Osteoblast (primary cell): Measurements from ENCODE around the gene NR4A1. TPM values are rescaled to one million over a fixed set of nuclear protein-coding genes. Genes with fewer than 3 reads are reported as not detected.
A peak's percentile ranks its signal among the peaks of the same experiment; 100 is the strongest.

ENCODE experiments used
- DNase-seq: peaks from one replicate; pipeline ENCODE4 v3.0.0; 2011; ENCODE audit warnings: low spot score, mixed read lengths; ENCODE audit not compliant: insufficient read length; ENCODE audit errors: missing footprints
- H2AFZ ChIP-seq: 2 replicates; pipeline ENCODE4 v1.6.0; 2011; ENCODE audit warnings: mild to moderate bottlenecking, low read length
- H3K27ac ChIP-seq: 2 replicates; pipeline ENCODE4 v1.5.1; 2011; ENCODE audit warnings: mild to moderate bottlenecking, low read depth, low read length, moderate library complexity
- H3K27me3 ChIP-seq: 2 replicates; pipeline ENCODE4 v1.6.0; 2012; ENCODE audit warnings: mild to moderate bottlenecking, control low read depth, inconsistent platforms, low read length, moderate library complexity; ENCODE audit not compliant: insufficient read depth
- H3K36me3 ChIP-seq: 2 replicates; pipeline ENCODE4 v1.5.1; 2011; ENCODE audit warnings: mild to moderate bottlenecking, low read length, control low read depth, moderate library complexity; ENCODE audit not compliant: insufficient read depth
- H3K4me1 ChIP-seq: 2 replicates; pipeline ENCODE4 v1.5.1; 2011; ENCODE audit warnings: mild to moderate bottlenecking, low read length, control low read depth, moderate library complexity; ENCODE audit not compliant: insufficient read depth
- H3K4me2 ChIP-seq: 2 replicates; pipeline ENCODE4 v1.6.0; 2011; ENCODE audit warnings: mild to moderate bottlenecking, low read length; ENCODE audit not compliant: insufficient read depth
- H3K4me3 ChIP-seq: fragments of 200-600 bp; sonication (generic); 3 replicates; pipeline ENCODE4 v1.5.1; 2012; ENCODE audit warnings: mild to moderate bottlenecking, low read length, inconsistent platforms; ENCODE audit not compliant: insufficient read depth
- H3K79me2 ChIP-seq: 2 replicates; pipeline ENCODE4 v1.6.0; 2012; ENCODE audit warnings: mild to moderate bottlenecking, low read length, control low read depth, inconsistent platforms; ENCODE audit not compliant: insufficient read depth
- H3K9me3 ChIP-seq: 2 replicates; pipeline ENCODE4 v1.5.1; 2011; ENCODE audit warnings: low read depth, low read length, control low read depth
- H4K20me1 ChIP-seq: 2 replicates; pipeline ENCODE4 v1.6.0; 2012; ENCODE audit warnings: mild to moderate bottlenecking, low read length, control low read depth; ENCODE audit not compliant: insufficient read depth
- CTCF ChIP-seq: IDR thresholded peaks from 2 replicates; pipeline ENCODE4 v1.5.1; 2011; ENCODE audit warnings: mild to moderate bottlenecking, low read depth, low read length, moderate library complexity; ENCODE audit errors: extremely low read depth
- total RNA-seq: library from RNA; depleted of rRNA; stranded (reverse); fragments of >200 nt; gene quantifications from 2 replicates; pipeline ENCODE4 v1.2.3, GENCODE V29; 2012

NR4A1 gene
- total RNA-seq, 1 donor: 3.3 TPM

DNA sequence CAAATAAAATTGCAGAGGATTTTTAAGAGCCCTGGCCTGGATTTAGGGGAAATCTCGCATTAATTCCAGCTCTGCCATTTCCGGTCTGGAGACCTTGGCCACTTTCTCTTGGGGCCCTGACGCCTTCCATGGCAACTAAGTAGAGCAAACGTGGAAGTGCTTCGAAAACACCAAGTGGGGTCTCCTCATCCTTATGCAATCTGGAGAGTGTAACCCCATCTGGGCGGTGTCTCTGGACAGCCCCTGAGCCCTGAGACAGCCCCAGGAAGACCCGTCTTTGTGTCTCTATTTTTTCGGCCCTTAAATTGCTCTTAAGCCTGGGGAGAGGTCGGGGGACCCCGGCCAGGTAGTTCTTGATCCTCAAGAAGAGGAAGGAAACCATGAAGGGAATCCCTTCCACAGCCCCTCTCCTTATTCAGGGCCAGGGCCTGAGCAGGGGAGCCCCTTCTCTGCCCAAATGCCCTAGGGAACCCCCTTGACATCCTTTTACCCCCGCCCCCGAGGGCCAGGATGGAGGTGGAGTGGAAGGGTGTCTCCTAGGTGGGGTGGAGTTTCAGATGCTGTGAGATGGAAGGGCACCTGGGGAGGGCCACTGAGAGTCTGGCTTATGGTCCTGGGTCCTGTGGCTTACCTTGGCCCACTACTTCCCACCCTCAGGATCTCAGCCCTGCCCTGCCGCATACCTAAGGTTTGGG, 17.6 kb upstream of the NR4A1 start:
- Histone ChIP-seq H3K4me1 (peaks cover 27% of the 10 kb centered on the region), H3K79me2 (peaks cover 2% of the 10 kb centered on the region), H3K9me3 (no peaks in the 10 kb centered on the region), H3K27ac (peak overlapping the region; percentile 93), H4K20me1 (no peaks in the 10 kb centered on the region), H2AFZ (no peak overlapping the region), H3K36me3 (no peaks in the 10 kb centered on the region), H3K4me3 (peak overlapping the region; percentile 63), H3K27me3 (no peaks in the 10 kb centered on the region), H3K4me2 (peak overlapping the region; percentile 71)
- no peak for TF ChIP-seq CTCF
- DNase-seq: no peak

DNA sequence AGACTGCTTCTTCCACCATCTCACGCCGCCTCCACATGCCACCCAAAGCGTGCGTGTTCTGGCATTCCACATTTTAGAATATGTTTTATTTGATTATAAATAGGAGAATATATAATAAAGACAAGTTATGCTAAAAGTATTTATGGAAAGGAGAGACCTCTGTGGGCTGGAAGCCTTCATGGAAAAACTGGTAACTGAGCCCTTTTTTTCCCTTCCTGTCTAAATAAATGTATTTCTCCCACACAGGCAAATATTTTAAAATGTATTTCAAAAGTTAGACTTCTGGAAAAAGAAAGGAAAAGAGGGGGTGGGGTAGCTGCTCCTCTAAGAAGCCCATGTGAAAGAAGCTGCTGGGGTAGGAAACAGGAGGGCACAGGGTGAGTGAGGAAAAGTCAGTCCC, 16.1 kb upstream of the NR4A1 start:
- no peak for DNase-seq
- Histone ChIP-seq H3K79me2 (peaks cover 2% of the 10 kb centered on the region), H3K4me2 (no peak overlapping the region), H3K27ac (no peak overlapping the region), H4K20me1 (no peaks in the 10 kb centered on the region), H3K4me1 (peaks cover 28% of the 10 kb centered on the region), H2AFZ (no peak overlapping the region), H3K4me3 (no peak overlapping the region), H3K27me3 (no peaks in the 10 kb centered on the region), H3K9me3 (no peaks in the 10 kb centered on the region), H3K36me3 (no peaks in the 10 kb centered on the region)
- TF ChIP-seq CTCF: no peak

DNA sequence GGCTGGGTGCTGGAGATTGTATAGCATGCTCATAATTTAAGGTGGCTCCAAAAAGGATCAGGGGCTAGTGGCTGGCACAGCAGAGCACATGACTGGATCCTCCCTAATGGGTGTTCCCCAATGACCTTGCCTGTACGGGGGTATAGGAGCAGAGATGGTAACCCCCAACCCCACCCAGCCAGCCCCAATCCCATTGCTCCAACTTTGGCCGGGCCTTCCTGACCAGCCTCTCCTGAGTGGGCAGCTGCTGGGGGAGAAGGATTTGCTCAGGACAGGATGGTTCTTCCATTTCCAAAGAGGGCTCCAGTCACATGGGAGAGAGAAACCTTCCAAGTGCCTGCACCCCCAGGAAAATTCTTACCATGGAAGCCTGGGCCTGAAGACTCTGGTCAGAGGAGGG, 15.3 kb upstream of the NR4A1 start:
- Histone ChIP-seq H2AFZ (no peak overlapping the region), H4K20me1 (no peaks in the 10 kb centered on the region), H3K27me3 (no peaks in the 10 kb centered on the region), H3K9me3 (no peaks in the 10 kb centered on the region), H3K4me3 (no peak overlapping the region), H3K27ac (peak overlapping the region; percentile 69), H3K79me2 (peaks cover 6% of the 10 kb centered on the region), H3K36me3 (no peaks in the 10 kb centered on the region), H3K4me1 (peaks cover 28% of the 10 kb centered on the region), H3K4me2 (no peak overlapping the region)
- TF ChIP-seq CTCF: no peak
- DNase-seq: no peak

GRCh38 chr12:52036587-52037171, 14.6 kb upstream of the NR4A1 start:
- no peaks in the 10 kb centered on the region for H3K36me3 ChIP-seq
- H3K27me3 ChIP-seq: no peaks in the 10 kb centered on the region
- H3K27ac ChIP-seq: peak overlapping the region; percentile 69
- no peaks in the 10 kb centered on the region for H3K9me3 ChIP-seq
- H3K4me1 ChIP-seq: peaks cover 28% of the 10 kb centered on the region
- peaks cover 6% of the 10 kb centered on the region for H3K79me2 ChIP-seq
- DNase-seq: peak; percentile 99
- no peaks in the 10 kb centered on the region for H4K20me1 ChIP-seq
- peak overlapping the region; percentile 72 for H3K4me2 ChIP-seq
- no peak overlapping the region for H2AFZ ChIP-seq
- peak overlapping the region; percentile 65 for H3K4me3 ChIP-seq
- TF ChIP-seq CTCF: no peak
